GM18868 (cell line): Measurements from ENCODE around the gene PVRIG.
A peak's percentile ranks its signal among the peaks of the same experiment; 100 is the strongest.
"Not testable (repeated sequence)": the region's sequence is repeated elsewhere in the genome, so short reads cannot be mapped to it uniquely, and the experiment has no call there.

ENCODE experiments used
- ATAC-seq: cut with Tn5 transposase; IDR thresholded peaks from one replicate; pipeline ENCODE4 v1.9.1; 2021; ENCODE audit warnings: mild to moderate bottlenecking, moderate library complexity; ENCODE audit not compliant: unreplicated experiment

The PVRIG gene

GRCh38 chr7:100219801-100220585 is at the start of gene PVRIG:
TSS of gene PVRIG (plus strand) at chr7:100219949. CDS start at chr7:100219971, 22 bp downstream.
- not testable (repeated sequence) for ATAC-seq

GRCh38 chr7:100170101-100170897 is 49.5 kb upstream of the PVRIG start:
- no peak for ATAC-seq

GRCh38 chr7:100171087-100171681 is 48.6 kb upstream of the PVRIG start:
- no peak for ATAC-seq

GRCh38 chr7:100171840-100172239 is 47.9 kb upstream of the PVRIG start:
- no peak for ATAC-seq

GRCh38 chr7:100173806-100174495 is 45.8 kb upstream of the PVRIG start:
- no peak for ATAC-seq

- no peak for ATAC-seq
Observed at GRCh38 chr7:100174582-100174981, 45.2 kb upstream of the PVRIG start.

GRCh38 chr7:100175296-100175935 is 44.3 kb upstream of the PVRIG start:
- no peak for ATAC-seq

- ATAC-seq: no peak
Observed at GRCh38 chr7:100176096-100177044, 43.4 kb upstream of the PVRIG start.

GRCh38 chr7:100177045-100178001 is 42.4 kb upstream of the PVRIG start, which contains the start of the genes GPC2 and STAG3:
TSS of gene GPC2 (minus strand) at chr7:100177381. CDS start at chr7:100177199, 182 bp downstream.
TSS of gene STAG3 (plus strand) at chr7:100177918. CDS start at chr7:100180557, 2,639 bp downstream.
- peak; percentile 84 for ATAC-seq

- not testable (repeated sequence) for ATAC-seq
Observed at GRCh38 chr7:100180084-100180483, 39.7 kb upstream of the PVRIG start.

- not testable (repeated sequence) for ATAC-seq
Observed at GRCh38 chr7:100182616-100183015, 37.1 kb upstream of the PVRIG start.

GRCh38 chr7:100183090-100183489 is 36.7 kb upstream of the PVRIG start:
- not testable (repeated sequence) for ATAC-seq

- ATAC-seq: no peak
Observed at GRCh38 chr7:100185726-100186125, 34.0 kb upstream of the PVRIG start.

GRCh38 chr7:100189061-100189460 is 30.7 kb upstream of the PVRIG start:
- ATAC-seq: no peak

- no peak for ATAC-seq
Observed at GRCh38 chr7:100190048-100190711, 29.6 kb upstream of the PVRIG start.

GRCh38 chr7:100191775-100192174 is 28.0 kb upstream of the PVRIG start:
- ATAC-seq: no peak

- ATAC-seq: not testable (repeated sequence)
Observed at GRCh38 chr7:100192281-100192862, 27.4 kb upstream of the PVRIG start.
